GM13977 (cell line): ENCODE measurements around the gene FBXO2.
"Not testable (repeated sequence)": the region's sequence is repeated elsewhere in the genome, so short reads cannot be mapped to it uniquely, and the experiment has no call there.

ENCODE experiments used
- DNase-seq: peaks from one replicate; pipeline ENCODE4 v3.0.0; 2012; ENCODE audit warnings: low spot score
- CTCF ChIP-seq: IDR thresholded peaks from 2 replicates; pipeline ENCODE4 v1.5.1; 2012; ENCODE audit warnings: mild to moderate bottlenecking, control low read depth; ENCODE audit not compliant: insufficient read depth; ENCODE audit errors: extremely low read depth, missing control alignments
- in situ Hi-C: fragments of 300-500 bp; cut with MboI; formaldehyde crosslinking; loops from one replicate; pipeline ENCODE4 v1.12.0; 2022; ENCODE audit warnings: low sequenced_read_pairs, low pct_unique_long_range_greater_than_20kb, mixed read lengths, inconsistent platforms; ENCODE audit not compliant: unreplicated experiment

Gene FBXO2

DNA sequence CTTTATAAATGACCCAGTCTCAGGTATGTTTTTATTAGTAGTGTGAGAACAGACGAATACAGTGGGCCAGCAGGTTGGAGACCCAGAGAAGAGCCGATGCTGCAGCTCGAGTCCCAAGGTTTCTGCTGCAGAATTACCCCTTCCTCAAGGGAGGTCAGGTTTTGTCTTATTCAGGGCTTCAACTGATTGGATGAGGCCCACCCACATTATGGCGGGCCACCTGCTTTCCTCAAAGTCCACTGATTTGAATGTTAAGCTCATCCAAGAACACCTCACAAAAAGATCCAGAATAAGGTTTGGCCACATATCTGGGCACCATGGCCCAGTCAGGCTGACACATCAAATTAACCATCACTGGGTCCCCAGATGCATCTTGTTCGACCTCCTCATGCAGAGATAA, 40.9 kb downstream of the FBXO2 start:
- in situ Hi-C loops: no loop called here
- DNase-seq: no peak
- no peak for TF ChIP-seq CTCF

DNA sequence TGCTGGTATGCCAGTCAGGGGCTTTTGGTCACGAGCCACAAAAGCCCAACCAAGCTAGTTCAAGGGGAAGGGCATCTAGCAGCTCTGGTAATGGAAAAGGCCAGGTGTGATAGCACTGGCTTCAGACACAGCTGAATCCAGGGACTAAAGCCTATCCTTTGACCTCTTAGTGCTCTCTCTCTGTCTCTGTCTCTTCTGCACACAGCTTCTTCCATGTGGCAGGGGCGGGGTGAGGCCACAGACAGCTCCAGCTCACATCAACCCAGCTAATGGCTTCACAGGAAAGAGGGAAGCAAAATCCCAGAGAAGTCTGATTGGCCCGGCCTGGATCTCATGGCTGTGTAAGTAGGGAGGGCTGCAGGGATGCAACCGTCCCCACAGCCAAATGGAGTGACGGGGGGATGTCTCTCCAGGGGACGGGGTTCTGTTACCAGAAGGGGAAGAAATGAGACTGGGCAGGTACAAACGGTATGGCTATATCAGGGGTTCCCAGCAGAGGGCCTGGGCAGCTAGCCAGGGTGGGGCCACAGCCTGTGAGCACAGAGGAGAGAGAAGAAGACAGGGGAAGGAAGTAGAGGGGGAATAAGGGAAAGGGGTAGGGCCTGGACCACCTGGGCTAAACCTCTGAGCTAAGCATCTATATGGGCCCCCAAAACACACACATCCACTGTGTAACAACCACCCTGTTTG, 42.4 kb downstream of the FBXO2 start:
- DNase-seq: no peak
- TF ChIP-seq CTCF: no peak
- in situ Hi-C loops: no loop called here

GRCh38 chr1:11610629-11611180, 43.5 kb downstream of the FBXO2 start:
- no peak for DNase-seq
- in situ Hi-C loops: no loop called here
- TF ChIP-seq CTCF: no peak

GRCh38 chr1:11609378-11609777, 44.9 kb downstream of the FBXO2 start:
- DNase-seq, in situ Hi-C loops: not testable (repeated sequence)

- DNase-seq, in situ Hi-C loops: not testable (repeated sequence)
Observed at GRCh38 chr1:11608596-11609130, 45.6 kb downstream of the FBXO2 start.

- TF ChIP-seq CTCF: no peak
- in situ Hi-C loops: no loop called here
- no peak for DNase-seq
Observed at GRCh38 chr1:11606775-11607174, 47.5 kb downstream of the FBXO2 start.

DNA sequence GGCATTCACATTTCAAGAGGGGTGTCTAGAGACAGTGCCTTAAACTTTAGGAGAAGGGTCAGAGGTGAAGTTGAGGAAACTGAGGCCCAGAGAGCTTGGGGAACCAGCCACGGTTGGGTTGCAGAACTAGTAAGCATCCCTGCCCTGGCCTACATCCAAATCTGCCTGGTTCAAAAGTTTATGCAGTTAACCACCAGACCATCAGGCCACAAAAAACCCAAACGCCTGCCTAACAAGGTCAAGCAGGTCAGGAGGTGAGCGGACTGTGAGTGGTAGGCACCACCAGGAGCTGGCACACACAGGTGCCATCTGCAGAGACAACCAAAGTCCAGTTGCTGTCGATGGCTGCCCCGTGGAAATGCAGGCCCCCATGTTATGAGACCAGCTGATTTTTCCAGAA, 51.2 kb downstream of the FBXO2 start:
- no peak for DNase-seq
- TF ChIP-seq CTCF: no peak
- in situ Hi-C loops: no loop called here

DNA sequence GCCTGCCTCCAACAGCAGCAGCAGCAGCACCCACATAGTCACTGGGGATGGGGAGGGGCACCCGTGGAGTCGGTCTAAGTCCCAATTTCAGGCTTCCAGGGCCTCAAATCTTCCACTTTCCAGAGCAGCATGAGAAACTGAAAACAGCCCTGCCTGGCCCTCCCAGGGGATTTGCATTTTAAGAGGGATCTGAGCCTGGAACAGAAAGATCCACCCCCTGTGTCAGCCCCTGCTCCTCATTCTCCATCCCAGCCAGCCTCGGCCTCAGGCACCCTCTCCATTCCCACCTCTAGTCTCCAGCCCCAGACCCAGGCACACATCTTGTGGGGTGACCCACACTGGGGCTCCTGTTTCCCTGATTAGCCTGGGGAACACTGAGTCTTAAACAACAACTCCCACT, 51.8 kb downstream of the FBXO2 start:
- no peak for TF ChIP-seq CTCF
- no peak for DNase-seq
- in situ Hi-C loops: no loop called here
